ENCODE data around the gene LGALS3BP. TPM values are rescaled to one million over a fixed set of nuclear protein-coding genes. Genes with fewer than 3 reads are reported as not detected.

The LGALS3BP gene
- total and polyA plus RNA-seq, 2 of the 8 experiments (the other 6 are each of a cell fraction or from before 2014, with no cell fraction given) = 56.1 to 61.6 TPM

DNA sequence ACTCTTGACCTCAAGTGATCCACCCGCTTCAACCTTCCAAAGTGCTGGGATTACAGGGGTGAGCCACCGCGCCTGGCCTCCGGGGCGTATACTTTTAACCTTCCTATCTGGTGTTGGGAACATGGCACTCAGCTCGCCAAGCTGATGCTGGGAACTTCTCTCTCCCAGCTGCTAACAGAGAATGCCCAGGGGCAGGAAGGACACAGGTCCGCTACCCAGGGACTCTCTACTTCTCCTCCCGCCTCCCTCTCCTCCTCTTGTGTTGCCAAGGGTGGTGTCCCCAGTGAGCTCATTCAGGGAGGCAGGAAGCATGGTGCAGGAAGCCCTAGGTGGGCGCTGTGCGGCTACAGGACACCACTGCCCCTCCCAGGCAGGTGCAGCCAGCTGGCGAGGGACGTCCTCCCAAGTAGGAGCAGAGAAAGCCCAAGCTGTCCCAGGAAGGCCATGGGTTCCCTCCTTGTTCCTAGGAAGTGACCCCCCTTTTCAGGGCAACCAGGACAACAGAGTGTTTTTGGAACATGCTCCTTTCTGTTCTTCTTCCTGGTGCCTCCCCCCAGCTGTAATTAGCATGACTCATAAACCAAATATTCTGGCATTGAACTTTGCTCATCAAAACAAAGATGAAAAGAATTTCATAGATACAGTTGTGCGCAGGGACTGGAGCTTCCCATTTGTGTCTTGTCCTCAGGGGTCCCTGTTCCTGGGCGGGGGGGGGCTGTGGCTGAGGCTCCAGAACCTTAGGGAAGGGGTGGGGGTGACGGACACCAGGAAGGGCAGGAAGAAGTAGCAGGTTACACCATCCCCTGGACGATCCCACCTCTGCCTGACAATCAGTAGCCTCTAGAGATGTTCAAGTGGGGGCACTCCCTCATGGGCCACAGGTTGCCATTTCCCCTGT, 46.9 kb upstream of the LGALS3BP start:
- no peak overlapping the region for H2BK20ac ChIP-seq (ENCODE audit: low read length)
- H4K8ac ChIP-seq (ENCODE audit: extremely low read depth, insufficient read depth, low read length) = no peak overlapping the region
- H3K9ac ChIP-seq (replicated peaks in 1 of 4; ENCODE audit: extremely low read depth in 1 of 4, low read depth in 3 of 4, low read length in 3 of 4) = no peak overlapping the region
- H2BK12ac ChIP-seq (ENCODE audit: low read depth, low read length) = peak overlapping the region; percentile 75; the same call in 1 of the 2 replicates
- H4K20me1 ChIP-seq (replicated peaks in 1 of 2; ENCODE audit: control insufficient read depth in 1 of 2, insufficient read depth in 2 of 2, low read length in 2 of 2) = peaks cover 0 to 2% of the 10 kb centered on the region in 2 experiments
- CTCF ChIA-PET (ENCODE audit: partially characterized antibody) = interaction anchor here (1.0 to 6.3 kb wide), 11 partner anchors 8 to 128 kb away, joined by 3 to 55 read pairs (median 5); no protein-coding TSS in a partner anchor
- FAIRE-seq (no peak), DNase-seq (ENCODE audit: low read depth in 1 of 2, low spot score in 2 of 2) (no peak)
- no peaks in the 10 kb centered on the region for H3K79me2 ChIP-seq (ENCODE audit: control insufficient read depth in 1 of 2, insufficient read depth in 2 of 2, low read length in 2 of 2)
- H3K4ac ChIP-seq (replicated peaks; ENCODE audit: insufficient read length, low read depth, low read length) = no peak overlapping the region
- no peak overlapping the region for H2BK120ac ChIP-seq (replicated peaks; ENCODE audit: low read depth, low read length)
- peak overlapping the region; percentile 72; the same call in 1 of the 2 replicates for H2BK15ac ChIP-seq (ENCODE audit: low read length)
- H3K23me2 ChIP-seq (ENCODE audit: low read depth, low read length) = peaks cover 9% of the 10 kb centered on the region; the same call in 1 of the 2 replicates
- no peaks in the 10 kb centered on the region for H3K9me3 ChIP-seq (ENCODE audit: insufficient read depth in 2 of 2, low read depth in 1 of 2, low read length in 1 of 2)
- no peaks in the 10 kb centered on the region for H3K79me1 ChIP-seq (ENCODE audit: low read depth, low read length)
- WGBS, 2 experiments (ENCODE audit: extremely low coverage in 1 of 2, insufficient coverage in 1 of 2, insufficient read length in 1 of 2, insufficient replicate concordance in 2 of 2, low coverage in 1 of 2, low lambda C conversion rate in 2 of 2, missing lambda C conversion rate in 1 of 2) = 89% methylated on average over 14 of the region's 16 CpGs; no CpG with 5 or more reads in 1 of the 2 experiments
- H3K18ac ChIP-seq (ENCODE audit: extremely low read depth, low read length) = no peak overlapping the region
- H2AK5ac ChIP-seq (ENCODE audit: low read depth, low read length) = 0 out of 2 replicates have a peak overlapping the region, but pooled peaks have one; percentile 13
- H3K56ac ChIP-seq (replicated peaks; ENCODE audit: insufficient read length, low read depth, low read length) = no peak overlapping the region
- peaks cover 16 to 68% (median 58%) of the 10 kb centered on the region in 4 experiments for H3K27me3 ChIP-seq (replicated peaks in 1 of 4; ENCODE audit: control insufficient read depth in 3 of 4, extremely low read depth in 1 of 4, insufficient read depth in 3 of 4, low read length in 3 of 4)
- H3K4me2 ChIP-seq (ENCODE audit: insufficient read depth in 1 of 2, low read depth in 2 of 2, low read length in 2 of 2) = no peak overlapping the region
- no peak overlapping the region for H3K23ac ChIP-seq (ENCODE audit: insufficient read length)
- H4K5ac ChIP-seq (ENCODE audit: insufficient read length, low read depth, low read length) = no peak overlapping the region
- no peaks in the 10 kb centered on the region for H3K36me3 ChIP-seq (ENCODE audit: control insufficient read depth in 2 of 4, insufficient read depth in 4 of 4, low read length in 3 of 4)
- no peak overlapping the region for H3K4me3 ChIP-seq (ENCODE audit: extremely low read depth in 1 of 4, insufficient read depth in 2 of 4, low read depth in 3 of 4, low read length in 4 of 4)
- no peak overlapping the region for H3K27ac ChIP-seq (ENCODE audit: low read depth, low read length)
- H3K14ac ChIP-seq (ENCODE audit: insufficient read length) = no peak overlapping the region
- H2BK5ac ChIP-seq (ENCODE audit: low read depth, low read length) = no peak overlapping the region
- H2AFZ ChIP-seq (ENCODE audit: low read length) = no peak overlapping the region
- POLR2A ChIA-PET (ENCODE audit: partially characterized antibody) = interaction anchor here (0.6 kb wide), 1 partner anchor 217 kb away, joined by 3 read pairs; no protein-coding TSS in a partner anchor
- H3K4me1 ChIP-seq (replicated peaks in 1 of 4; ENCODE audit: control insufficient read depth in 3 of 4, insufficient read depth in 4 of 4, low read length in 3 of 4) = peaks cover 3 to 7% (median 6%) of the 10 kb centered on the region in 4 experiments; a peak in 4 of 7 replicates
- H4K91ac ChIP-seq (replicated peaks; ENCODE audit: insufficient read length, low read length) = no peak overlapping the region
- TF ChIP-seq NRF1 (IDR thresholded peaks at IDR 0.05; ENCODE audit: low read depth, low read length) (no peak), GABPA (IDR thresholded peaks at IDR 0.05; ENCODE audit: borderline replicate concordance, insufficient read depth, low read length) (no peak)

Measured in H1 (cell line).